ENCODE measurements around the gene TACR2.

Gene TACR2

DNA sequence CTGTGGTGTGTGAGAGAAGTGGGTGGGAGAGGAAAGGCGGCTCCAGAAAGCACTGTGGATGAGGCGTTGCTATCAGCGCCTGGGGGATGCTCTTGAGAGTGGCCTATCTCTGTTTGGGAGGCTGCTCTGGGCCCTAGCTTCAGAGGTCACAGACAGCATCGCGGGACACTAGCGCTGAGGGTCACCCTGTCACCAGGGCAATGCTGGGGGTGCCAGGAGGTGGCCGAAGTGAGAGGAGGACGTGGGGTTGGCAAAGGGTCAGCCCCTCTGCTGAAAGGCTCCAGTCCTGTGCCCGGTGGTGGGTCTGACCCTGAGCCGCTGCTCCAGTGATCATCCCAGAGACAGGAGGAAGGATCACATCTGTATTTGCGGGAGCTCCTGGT lies 3.0 kb upstream of the TACR2 start:
- Histone ChIP-seq H3K27ac (ENCODE audit: low read depth, low read length) (no peak overlapping the region), H4K20me1 (ENCODE audit: low read depth, low read length) (no peaks in the 10 kb centered on the region), H3K36me3 (ENCODE audit: low read length) (no peaks in the 10 kb centered on the region), H3K4me3 (ENCODE audit: insufficient read depth, low read length, poor library complexity, severe bottlenecking) (no peak overlapping the region), H3K9ac (ENCODE audit: low read length) (no peak overlapping the region), H3K9me3 (ENCODE audit: insufficient read depth, low read length) (no peaks in the 10 kb centered on the region), H3K79me2 (ENCODE audit: insufficient read depth, low read length) (no peaks in the 10 kb centered on the region), H3F3A (ENCODE audit: insufficient read depth) (no peaks in the 10 kb centered on the region), H3K9me2 (replicated peaks; ENCODE audit: insufficient read depth, low read length) (no peaks in the 10 kb centered on the region), H3K4me2 (ENCODE audit: low read depth, low read length, poor library complexity, severe bottlenecking) (no peak overlapping the region), H3K27me3 (ENCODE audit: low read length) (no peaks in the 10 kb centered on the region), H2AFZ (ENCODE audit: low read depth, low read length, severe bottlenecking) (no peak overlapping the region)
- TF ChIP-seq EZH2phosphoT487 (conservative IDR thresholded peaks at IDR 0.05; ENCODE audit: low read length): no peak
- TF ChIP-seq, protein P1, sequence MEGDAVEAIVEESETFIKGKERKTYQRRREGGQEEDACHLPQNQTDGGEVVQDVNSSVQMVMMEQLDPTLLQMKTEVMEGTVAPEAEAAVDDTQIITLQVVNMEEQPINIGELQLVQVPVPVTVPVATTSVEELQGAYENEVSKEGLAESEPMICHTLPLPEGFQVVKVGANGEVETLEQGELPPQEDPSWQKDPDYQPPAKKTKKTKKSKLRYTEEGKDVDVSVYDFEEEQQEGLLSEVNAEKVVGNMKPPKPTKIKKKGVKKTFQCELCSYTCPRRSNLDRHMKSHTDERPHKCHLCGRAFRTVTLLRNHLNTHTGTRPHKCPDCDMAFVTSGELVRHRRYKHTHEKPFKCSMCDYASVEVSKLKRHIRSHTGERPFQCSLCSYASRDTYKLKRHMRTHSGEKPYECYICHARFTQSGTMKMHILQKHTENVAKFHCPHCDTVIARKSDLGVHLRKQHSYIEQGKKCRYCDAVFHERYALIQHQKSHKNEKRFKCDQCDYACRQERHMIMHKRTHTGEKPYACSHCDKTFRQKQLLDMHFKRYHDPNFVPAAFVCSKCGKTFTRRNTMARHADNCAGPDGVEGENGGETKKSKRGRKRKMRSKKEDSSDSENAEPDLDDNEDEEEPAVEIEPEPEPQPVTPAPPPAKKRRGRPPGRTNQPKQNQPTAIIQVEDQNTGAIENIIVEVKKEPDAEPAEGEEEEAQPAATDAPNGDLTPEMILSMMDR (IDR thresholded peaks at IDR 0.05; ENCODE audit: insufficient read depth, low read length, poor library complexity, severe bottlenecking): no peak

DNA sequence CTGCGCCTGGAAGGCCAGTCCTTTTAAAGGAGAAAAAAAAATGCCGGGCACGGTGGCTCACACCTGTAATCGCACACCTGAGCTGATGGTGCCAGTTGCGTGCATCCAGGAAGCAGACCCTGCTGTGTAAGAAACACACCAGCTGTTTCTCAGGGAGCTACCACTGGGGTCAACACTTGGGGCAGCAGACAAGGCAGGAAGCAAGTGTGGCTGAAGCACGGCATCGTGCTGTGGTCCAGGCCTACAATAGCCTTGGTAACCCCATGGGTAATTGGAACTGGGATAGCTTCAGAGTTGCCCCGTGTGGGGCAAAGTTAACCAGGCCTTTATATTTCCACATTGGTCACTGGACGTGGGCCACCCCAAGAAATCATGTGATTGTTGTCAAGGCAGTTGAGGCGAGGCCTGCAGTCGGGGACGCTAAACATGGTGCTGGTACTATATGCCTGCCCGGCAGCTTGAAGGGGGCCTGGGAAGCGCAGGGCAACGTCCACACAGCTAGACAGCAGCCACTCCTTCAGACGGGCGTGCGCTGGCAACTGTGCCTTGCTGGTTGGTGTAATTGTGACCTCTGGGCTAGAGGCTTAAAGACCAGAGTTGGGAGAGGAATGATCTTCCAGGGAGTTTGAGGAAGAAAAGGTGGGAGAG lies 2.5 kb upstream of the TACR2 start:
- Histone ChIP-seq H3K4me3 (ENCODE audit: insufficient read depth, low read length, poor library complexity, severe bottlenecking) (no peak overlapping the region), H3K9me3 (ENCODE audit: insufficient read depth, low read length) (no peaks in the 10 kb centered on the region), H3K4me2 (ENCODE audit: low read depth, low read length, poor library complexity, severe bottlenecking) (no peak overlapping the region), H3K9ac (ENCODE audit: low read length) (no peak overlapping the region), H2AFZ (ENCODE audit: low read depth, low read length, severe bottlenecking) (no peak overlapping the region), H3F3A (ENCODE audit: insufficient read depth) (no peaks in the 10 kb centered on the region), H3K79me2 (ENCODE audit: insufficient read depth, low read length) (no peaks in the 10 kb centered on the region), H4K20me1 (ENCODE audit: low read depth, low read length) (no peaks in the 10 kb centered on the region), H3K27me3 (ENCODE audit: low read length) (no peaks in the 10 kb centered on the region), H3K9me2 (replicated peaks; ENCODE audit: insufficient read depth, low read length) (no peaks in the 10 kb centered on the region), H3K36me3 (ENCODE audit: low read length) (no peaks in the 10 kb centered on the region), H3K27ac (ENCODE audit: low read depth, low read length) (no peak overlapping the region)
- TF ChIP-seq, protein P1 (IDR thresholded peaks at IDR 0.05; ENCODE audit: insufficient read depth, low read length, poor library complexity, severe bottlenecking): no peak
- no peak for TF ChIP-seq EZH2phosphoT487 (conservative IDR thresholded peaks at IDR 0.05; ENCODE audit: low read length)

DNA sequence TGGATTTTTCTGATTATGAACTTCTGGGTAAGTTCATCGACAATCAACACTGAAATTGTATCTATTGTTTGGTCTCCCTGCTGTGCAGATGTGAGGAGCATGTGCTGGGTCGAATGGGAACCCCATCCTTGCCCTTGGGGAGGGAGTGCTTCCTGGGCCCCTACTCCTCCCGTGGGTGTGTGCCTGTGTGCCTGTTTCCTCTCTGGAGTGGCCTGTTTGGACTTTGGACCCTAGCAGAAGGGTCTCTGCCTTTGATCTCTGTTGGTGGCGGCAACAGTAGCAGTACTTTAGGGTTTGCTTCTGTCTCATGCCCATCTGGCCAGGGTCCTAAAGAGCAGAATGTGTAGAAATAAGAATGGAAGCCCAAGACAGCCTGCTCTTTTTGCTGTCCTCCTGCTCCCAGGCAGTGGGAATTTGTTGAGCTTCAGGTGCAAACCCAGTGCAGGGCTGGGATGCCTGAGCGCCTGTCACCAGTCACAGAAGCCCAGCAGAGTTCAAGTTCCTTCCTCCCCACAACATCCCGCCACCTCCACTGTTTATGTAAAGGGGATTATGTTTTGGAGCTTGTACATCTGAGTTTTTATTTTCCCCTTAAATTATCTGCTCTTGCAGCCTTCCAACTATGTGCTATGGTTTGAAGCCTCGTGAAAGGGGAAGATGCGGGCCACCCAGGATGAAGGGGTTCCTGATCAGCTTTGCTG lies 1.5 kb upstream of the TACR2 start:
- TF ChIP-seq, protein P1 (IDR thresholded peaks at IDR 0.05; ENCODE audit: insufficient read depth, low read length, poor library complexity, severe bottlenecking): no peak
- no peak for TF ChIP-seq EZH2phosphoT487 (conservative IDR thresholded peaks at IDR 0.05; ENCODE audit: low read length)
- H3F3A ChIP-seq (ENCODE audit: insufficient read depth): no peaks in the 10 kb centered on the region
- H3K9ac ChIP-seq (ENCODE audit: low read length): no peak overlapping the region
- no peak overlapping the region for H3K27ac ChIP-seq (ENCODE audit: low read depth, low read length)
- no peaks in the 10 kb centered on the region for H3K27me3 ChIP-seq (ENCODE audit: low read length)
- no peaks in the 10 kb centered on the region for H3K9me2 ChIP-seq (replicated peaks; ENCODE audit: insufficient read depth, low read length)
- no peaks in the 10 kb centered on the region for H3K79me2 ChIP-seq (ENCODE audit: insufficient read depth, low read length)
- H3K4me2 ChIP-seq (ENCODE audit: low read depth, low read length, poor library complexity, severe bottlenecking): no peak overlapping the region
- no peak overlapping the region for H2AFZ ChIP-seq (ENCODE audit: low read depth, low read length, severe bottlenecking)
- no peaks in the 10 kb centered on the region for H3K36me3 ChIP-seq (ENCODE audit: low read length)
- no peak overlapping the region for H3K4me3 ChIP-seq (ENCODE audit: insufficient read depth, low read length, poor library complexity, severe bottlenecking)
- H4K20me1 ChIP-seq (ENCODE audit: low read depth, low read length): no peaks in the 10 kb centered on the region
- no peaks in the 10 kb centered on the region for H3K9me3 ChIP-seq (ENCODE audit: insufficient read depth, low read length)

Data from SU-DHL-6 (cell line).